ENCODE measurements around the gene TTLL11.

DNA sequence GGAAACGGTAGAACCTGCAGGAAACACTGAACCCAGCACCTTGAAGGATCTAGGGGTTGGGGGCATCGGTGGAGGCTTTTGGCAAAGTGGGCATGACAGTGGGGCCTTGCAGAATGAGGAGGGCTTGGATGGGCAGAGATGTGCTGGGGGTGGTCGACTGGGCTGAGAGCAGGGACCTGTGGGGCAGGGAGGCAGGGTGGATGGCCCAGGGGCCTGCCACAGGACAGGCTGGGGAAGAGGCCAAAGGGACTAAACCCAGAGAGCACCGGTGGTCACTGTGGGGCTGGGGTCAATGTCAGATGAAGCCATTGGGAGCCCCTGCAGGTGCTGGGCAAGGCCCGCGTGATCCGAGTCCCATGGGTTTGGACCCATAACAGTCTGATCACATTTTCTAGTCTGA is 266.4 kb downstream of the TTLL11 start:
- TF ChIP-seq, protein P1, sequence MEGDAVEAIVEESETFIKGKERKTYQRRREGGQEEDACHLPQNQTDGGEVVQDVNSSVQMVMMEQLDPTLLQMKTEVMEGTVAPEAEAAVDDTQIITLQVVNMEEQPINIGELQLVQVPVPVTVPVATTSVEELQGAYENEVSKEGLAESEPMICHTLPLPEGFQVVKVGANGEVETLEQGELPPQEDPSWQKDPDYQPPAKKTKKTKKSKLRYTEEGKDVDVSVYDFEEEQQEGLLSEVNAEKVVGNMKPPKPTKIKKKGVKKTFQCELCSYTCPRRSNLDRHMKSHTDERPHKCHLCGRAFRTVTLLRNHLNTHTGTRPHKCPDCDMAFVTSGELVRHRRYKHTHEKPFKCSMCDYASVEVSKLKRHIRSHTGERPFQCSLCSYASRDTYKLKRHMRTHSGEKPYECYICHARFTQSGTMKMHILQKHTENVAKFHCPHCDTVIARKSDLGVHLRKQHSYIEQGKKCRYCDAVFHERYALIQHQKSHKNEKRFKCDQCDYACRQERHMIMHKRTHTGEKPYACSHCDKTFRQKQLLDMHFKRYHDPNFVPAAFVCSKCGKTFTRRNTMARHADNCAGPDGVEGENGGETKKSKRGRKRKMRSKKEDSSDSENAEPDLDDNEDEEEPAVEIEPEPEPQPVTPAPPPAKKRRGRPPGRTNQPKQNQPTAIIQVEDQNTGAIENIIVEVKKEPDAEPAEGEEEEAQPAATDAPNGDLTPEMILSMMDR (IDR thresholded peaks at IDR 0.05; ENCODE audit: low read depth, low read length), result no peak
- TF ChIP-seq POLR2A (IDR thresholded peaks at IDR 0.05; ENCODE audit: extremely low read depth, insufficient read length) (no peak), MAX (IDR thresholded peaks at IDR 0.05; ENCODE audit: low read depth, low read length) (no peak), MYC (IDR thresholded peaks at IDR 0.05; ENCODE audit: low read depth, low read length) (no peak)
